K562 (cell line): Measurements from ENCODE around the gene MAMDC4. TPM values are rescaled to one million over a fixed set of nuclear protein-coding genes. Genes with fewer than 3 reads are reported as not detected.

ENCODE experiments used
- ATAC-seq: fragments of 200-7000 bp; cut with Tn5 transposase; 3 replicates; pipeline ENCODE4 v1.9.1; 2020; ENCODE audit warnings: moderate library complexity
- BruUV-seq: library from RNA; stranded (reverse); fragments of 400-500 nt; replicated peaks from 2 replicates; lab custom pipeline; 2021; lab: Mats Ljungman, UMichigan
- CTCF ChIA-PET: fragments of 300-600 bp; formaldehyde crosslinking; extraction: SDS; loops from one replicate; lab custom pipeline; 2021; ENCODE audit warnings: low intra/inter-chr PET ratio; lab: Yijun Ruan, JAX
- POLR2A ChIA-PET: fragments of 300-600, 350-650 bp; sonication (Branson Sonifier 250); formaldehyde crosslinking; extraction: SDS; loops from one replicate; lab custom pipeline; 2021; ENCODE audit warnings: antibody characterized with exemption, inconsistent platforms; lab: Yijun Ruan, JAX
- DNase-seq, 4 experiments: peaks; one replicate each; pipeline versions ENCODE4 v3.0.0 to v3.0.0-alpha.2; 2011 to 2018; ENCODE audit warnings: low spot score in 3 of 4, mixed read lengths in 3 of 4; ENCODE audit errors: extremely low read depth in 1 of 4
- FAIRE-seq: peaks from 2 replicates; lab custom pipeline; 2011; peaks lifted over from hg19 to GRCh38; lab: Jason Lieb, UNC
- H2AFZ ChIP-seq: 2 replicates; pipeline ENCODE4 v1.6.0; 2011; ENCODE audit warnings: low read depth, low read length, control low read depth, inconsistent platforms
- H3K27ac ChIP-seq: fragments of 200-600 bp; 3 replicates; pipeline ENCODE4 v1.8.0; 2011; ENCODE audit warnings: low read depth, mild to moderate bottlenecking, control low read depth, inconsistent platforms, low read length, moderate library complexity, mixed read lengths; ENCODE audit errors: extremely low read depth
- H3K27me3 ChIP-seq, 2 experiments: fragments of 300-600 bp in 1 of 2; 2 replicates in 1 of 2; 3 replicates in 1 of 2; pipeline versions ENCODE4 v1.6.0 to v1.8.0; 2011; ENCODE audit warnings: inconsistent platforms in 2 of 2, low read length in 2 of 2, mild to moderate bottlenecking in 1 of 2, mixed read lengths in 1 of 2, moderate library complexity in 1 of 2; ENCODE audit not compliant: control insufficient read depth in 2 of 2, insufficient read depth in 2 of 2
- H3K36me3 ChIP-seq: fragments of 300-600 bp; 3 replicates; pipeline ENCODE4 v1.8.0; 2011; ENCODE audit warnings: mild to moderate bottlenecking, low read length, inconsistent platforms; ENCODE audit not compliant: control insufficient read depth, insufficient read depth
- H3K4me1 ChIP-seq, 2 experiments: fragments of 200-600 bp in 1 of 2; replicated peaks in 1 of 2; 2 replicates in 1 of 2; 3 replicates in 1 of 2; pipeline versions ENCODE4 v1.5.1 to v1.8.0; 2011; ENCODE audit warnings: inconsistent platforms in 2 of 2, low read length in 2 of 2, mild to moderate bottlenecking in 1 of 2, mixed read lengths in 1 of 2, moderate library complexity in 1 of 2; ENCODE audit not compliant: control insufficient read depth in 2 of 2, insufficient read depth in 2 of 2
- H3K4me2 ChIP-seq: 2 replicates; pipeline ENCODE4 v1.6.1; 2011; ENCODE audit warnings: low read length, control low read depth, inconsistent platforms, mixed read lengths; ENCODE audit not compliant: insufficient read depth
- H3K4me3 ChIP-seq: fragments of 200-600 bp; sonication (generic), shearing (Covaris generic); 2 replicates; pipeline ENCODE4 v1.5.1; 2016; ENCODE audit warnings: control low read depth, inconsistent platforms
- H3K79me2 ChIP-seq: fragments of 200-600 bp; 3 replicates; pipeline ENCODE4 v1.8.0; 2011; ENCODE audit warnings: low read length, inconsistent platforms; ENCODE audit not compliant: control insufficient read depth, insufficient read depth
- H3K9ac ChIP-seq, 2 experiments: 2 replicates each; pipeline versions ENCODE4 v1.6.0 to v1.6.1; 2011; ENCODE audit warnings: low read depth in 2 of 2, low read length in 2 of 2, control low read depth in 1 of 2, inconsistent platforms in 1 of 2, mild to moderate bottlenecking in 1 of 2, mixed read lengths in 1 of 2; ENCODE audit not compliant: insufficient read depth in 1 of 2
- H3K9me1 ChIP-seq: one replicate; pipeline ENCODE4 v1.6.0; 2011; ENCODE audit warnings: inconsistent platforms, mild to moderate bottlenecking, low read length, moderate library complexity; ENCODE audit not compliant: control insufficient read depth, insufficient read depth
- H3K9me3 ChIP-seq: replicated peaks from 2 replicates; pipeline ENCODE4 v1.5.1; 2011; ENCODE audit warnings: low read depth, low read length, inconsistent platforms; ENCODE audit not compliant: control insufficient read depth, insufficient read depth
- H4K20me1 ChIP-seq: replicated peaks from 2 replicates; pipeline ENCODE4 v1.6.1; 2011; ENCODE audit warnings: low read length, inconsistent platforms, mixed read lengths; ENCODE audit not compliant: control insufficient read depth, insufficient read depth
- CCNT2 ChIP-seq: IDR thresholded peaks from 2 replicates; pipeline ENCODE4 v1.6.1; 2011; ENCODE audit warnings: borderline replicate concordance, low read depth, mild to moderate bottlenecking, moderate library complexity, mixed read lengths, low read length; ENCODE audit not compliant: insufficient read length; ENCODE audit errors: extremely low read depth
- DIDO1 ChIP-seq: fragments of 450-650 bp; IDR thresholded peaks from 2 replicates; pipeline ENCODE4 v1.6.1; 2016; ENCODE audit warnings: low read depth, missing biosample characterization, missing genetic modification characterization
- HBP1 ChIP-seq: fragments of 450-650 bp; formaldehyde crosslinking; IDR thresholded peaks from 2 replicates; pipeline ENCODE4 v1.4.0; 2022; ENCODE audit warnings: missing genetic modification characterization
- HCFC1 ChIP-seq: IDR thresholded peaks from 2 replicates; pipeline ENCODE4 v1.6.1; 2012; ENCODE audit warnings: low read depth, low read length, improper control_type of control experiment
- POLR2G ChIP-seq: fragments of 200-400 bp; formaldehyde crosslinking; IDR thresholded peaks from 2 replicates; pipeline ENCODE4 v1.6.1; 2017; ENCODE audit warnings: low read depth, mild to moderate bottlenecking, antibody characterized with exemption, low read length, moderate library complexity
- RBFOX2 ChIP-seq: fragments of 200-400 bp; formaldehyde crosslinking; IDR thresholded peaks from 2 replicates; pipeline ENCODE4 v1.6.1; 2017; ENCODE audit warnings: low read depth, mild to moderate bottlenecking, low read length, moderate library complexity
- RBM22 ChIP-seq: fragments of 200-400 bp; formaldehyde crosslinking; IDR thresholded peaks from 2 replicates; pipeline ENCODE4 v1.6.1; 2018; ENCODE audit warnings: low read length, low read depth; ENCODE audit not compliant: poor library complexity, severe bottlenecking
- RBM25 ChIP-seq: fragments of 200-400 bp; formaldehyde crosslinking; IDR thresholded peaks from 2 replicates; pipeline ENCODE4 v1.6.1; 2018; ENCODE audit warnings: low read length, low read depth, moderate library complexity; ENCODE audit not compliant: severe bottlenecking
- TEAD4 ChIP-seq, 2 experiments: sonication (generic) in 1 of 2; formaldehyde crosslinking in 1 of 2; IDR thresholded peaks; 2 replicates each; pipeline versions ENCODE4 v1.6.1 to v1.8.0; 2012 to 2022; ENCODE audit warnings: borderline replicate concordance in 1 of 2, inconsistent platforms in 1 of 2, low read length in 1 of 2, mild to moderate bottlenecking in 1 of 2, missing genetic modification reagents in 1 of 2
- TGIF2 ChIP-seq: sonication (generic); formaldehyde crosslinking; IDR thresholded peaks from 2 replicates; pipeline ENCODE4 v1.8.1; 2022; ENCODE audit warnings: mild to moderate bottlenecking, missing genetic modification reagents, moderate library complexity
- WHSC1 ChIP-seq: IDR thresholded peaks from one replicate; pipeline ENCODE4 v1.6.1; 2012; ENCODE audit warnings: low read length, control low read depth, inconsistent platforms
- ZNF3 ChIP-seq: fragments of 250-450 bp; sonication (Bioruptor Pico); IDR thresholded peaks from 2 replicates; pipeline ENCODE4 v1.5.0; 2021; ENCODE audit warnings: mild to moderate bottlenecking, moderate library complexity
- WGBS: fragments of 100-300 bp; shearing (Covaris generic); methylation state at CpG from one replicate; pipeline ENCODE4 v1.1.6; 2016; ENCODE audit warnings: low coverage, mixed read lengths; ENCODE audit not compliant: insufficient coverage; ENCODE audit errors: missing lambda C conversion rate; 5-methylcytosine and 5-hydroxymethylcytosine counted together
- in situ Hi-C: fragments of 300-500 bp; cut with MboI; formaldehyde crosslinking; loops from 4 replicates; pipeline ENCODE4 v1.15.0; 2018; ENCODE audit warnings: inconsistent platforms, mixed read lengths
- intact Hi-C: fragments of 100-400 bp; cut with micrococcal nuclease; formaldehyde crosslinking; loops from 2 replicates; pipeline ENCODE4 v1.14.2; 2022
- polyA plus RNA-seq, 8 experiments: library from polyadenylated mRNA; depleted of rRNA in 4 of 8; stranded (reverse) in 5 of 8; unstranded in 3 of 8; fragments of >200 nt; fragmentation: Nextera tagmentation in 2 of 8; fragmentation: Illumina TruSeq in 1 of 8; extraction: Ambion mirVana in 2 of 8; extraction: Trizol in 1 of 8; gene quantifications; 2 replicates each; pipeline versions ENCODE4 v1.2.1 to v1.2.3, GENCODE V29; 2011 to 2014; ENCODE audit warnings: inconsistent platforms in 1 of 8, missing spikeins in 1 of 8
- total RNA-seq, 7 experiments: library from RNA; depleted of rRNA in 6 of 7; stranded (reverse); fragments of >200 nt in 6 of 7; fragmentation: Illumina TruSeq in 2 of 7; extraction: Trizol in 2 of 7; gene quantifications; 2 replicates each; pipeline versions ENCODE4 v1.2.1 to v1.2.3, GENCODE V29; 2011 to 2021; ENCODE audit warnings: low replicate concordance in 1 of 7

Gene MAMDC4
- total and polyA plus RNA-seq, 9 of the 15 experiments (the other 6 are each of a cell fraction or from before 2014, with no cell fraction given), result 0.03 to 10.8 (median 1.5) TPM

GRCh38 chr9:136829412-136829811 is 22.7 kb upstream of the MAMDC4 start (continued):
- TF ChIP-seq DIDO1 (tag), result no peak
- TF ChIP-seq ZNF3 (CRISPR knock-in tag), result no peak
- TF ChIP-seq TGIF2 (CRISPR knock-in tag), result no peak
- TF ChIP-seq CCNT2, result no peak
- TF ChIP-seq WHSC1, result no peak
- TF ChIP-seq RBM22, result no peak

- BruUV-seq, result no TSS peak
- H3K9me3 ChIP-seq, result no peaks in the 10 kb centered on the region
- H3K4me2 ChIP-seq, result no peak overlapping the region
- TF ChIP-seq RBM22 (peak; percentile 23), HBP1 (CRISPR knock-in tag) (no peak), RBFOX2 (peak; percentile 15; the same call in 1 of the 2 replicates), TEAD4 (IDR thresholded peaks at IDR 0.05; ENCODE audit: low read length) (no peak), TEAD4 (CRISPR knock-in tag; IDR thresholded peaks at IDR 0.05; ENCODE audit: borderline replicate concordance) (no peak), HCFC1 (no peak), POLR2G (peak; percentile 62; the same call in 1 of the 2 replicates), RBM25 (no peak)
- H3K27ac ChIP-seq, result no peak overlapping the region
- H3K36me3 ChIP-seq, result peaks cover 90% of the 10 kb centered on the region
- ChIA-PET CTCF (no interaction called here), POLR2A (interaction anchor here (0.8 kb wide), 1 partner anchor 10 kb away, joined by 3 read pairs; no protein-coding TSS in a partner anchor)
- DNase-seq (no peak), FAIRE-seq (no peak), ATAC-seq (no peak)
- H3K79me2 ChIP-seq, result no peaks in the 10 kb centered on the region
- in situ Hi-C loops (no loop called here), intact Hi-C loops (no loop called here)
- no peak overlapping the region for H3K4me3 ChIP-seq
- H3K9ac ChIP-seq, result no peak overlapping the region
- H3K9me1 ChIP-seq, result peaks cover 3% of the 10 kb centered on the region
- peaks cover 0 to 49% of the 10 kb centered on the region in 2 experiments; a peak in 2 of 5 replicates for H3K4me1 ChIP-seq
- H3K27me3 ChIP-seq, result no peaks in the 10 kb centered on the region
- WGBS, result 93% methylated on average over 31 of the region's 41 CpGs
- no peak overlapping the region for H2AFZ ChIP-seq
- no peaks in the 10 kb centered on the region; the same call in 1 of the 2 replicates for H4K20me1 ChIP-seq
Observed at GRCh38 chr9:136829981-136830885, 21.9 kb upstream of the MAMDC4 start.
